Measurements from ENCODE around the gene SMC4. TPM values are rescaled to one million over a fixed set of nuclear protein-coding genes. Genes with fewer than 3 reads are reported as not detected.

Gene SMC4
- total RNA-seq, 1 donor from 2014 or later: 34.1 TPM

DNA sequence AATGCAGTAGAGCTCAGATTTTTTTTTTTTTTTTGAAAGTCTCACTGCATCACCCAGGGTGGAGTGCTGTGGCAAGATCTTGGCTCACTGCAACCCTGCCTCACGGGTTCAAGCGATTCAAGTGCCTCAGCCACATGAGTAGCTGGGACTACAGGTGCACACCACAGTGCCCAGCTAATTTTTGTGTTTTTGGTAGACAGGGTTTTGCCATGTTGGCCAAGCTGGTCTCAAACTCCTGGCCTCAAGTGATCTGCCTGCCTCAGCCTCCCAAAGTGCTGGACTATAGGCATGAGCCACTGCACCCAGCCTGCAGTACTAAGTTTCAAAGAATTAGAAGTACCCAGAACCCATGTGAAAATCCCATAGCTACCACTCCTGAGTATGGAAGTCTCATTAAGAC lies 35.6 kb downstream of the SMC4 start:
- Mint-ChIP-seq H3K4me1 (ENCODE audit: low read depth, unreplicated experiment) (peaks cover 3% of the 10 kb centered on the region), H3K9me3 (ENCODE audit: unreplicated experiment) (no peaks in the 10 kb centered on the region), H3K4me3 (ENCODE audit: unreplicated experiment) (no peak overlapping the region), H3K36me3 (ENCODE audit: low read depth, unreplicated experiment) (peaks cover 8% of the 10 kb centered on the region), H3K27me3 (ENCODE audit: low read depth, unreplicated experiment) (no peaks in the 10 kb centered on the region), H3K27ac (ENCODE audit: unreplicated experiment) (no peak overlapping the region)
- Histone ChIP-seq H4K20me1 (ENCODE audit: insufficient read depth, low read length) (no peaks in the 10 kb centered on the region), H3K36me3 (ENCODE audit: insufficient read depth, low read length) (peaks cover 48% of the 10 kb centered on the region), H3K9me3 (ENCODE audit: insufficient read depth, low read depth, low read length) (no peaks in the 10 kb centered on the region), H3K4me2 (ENCODE audit: low read length) (no peak overlapping the region), H3K9ac (ENCODE audit: low read length) (no peak overlapping the region), H3K27ac (ENCODE audit: low read depth, low read length) (no peak overlapping the region), H2AFZ (ENCODE audit: low read depth, low read length) (no peak overlapping the region), H3K4me1 (ENCODE audit: insufficient read depth, low read length) (no peaks in the 10 kb centered on the region), H3K79me2 (ENCODE audit: insufficient read depth, low read length) (peaks cover 80% of the 10 kb centered on the region), H3K27me3 (ENCODE audit: insufficient read depth, low read length) (no peaks in the 10 kb centered on the region), H3K4me3 (ENCODE audit: insufficient read depth, low read depth, low read length) (no peak overlapping the region)
- no peak for FAIRE-seq
- no peak for TF ChIP-seq CTCF (IDR thresholded peaks at IDR 0.05; ENCODE audit: insufficient read depth, low read depth, low read length)
- TF ChIP-seq EZH2 (IDR thresholded peaks at IDR 0.05; ENCODE audit: insufficient read depth, low read length): no peak
- DNase-seq (ENCODE audit: low read depth): no peak

GRCh38 chr3:160435747-160436146 lies 36.3 kb downstream of the SMC4 start:
- H3K4me1 Mint-ChIP-seq (ENCODE audit: low read depth, unreplicated experiment): peaks cover 3% of the 10 kb centered on the region
- no peak overlapping the region for H2AFZ ChIP-seq (ENCODE audit: low read depth, low read length)
- H3K4me2 ChIP-seq (ENCODE audit: low read length): no peak overlapping the region
- FAIRE-seq: no peak
- no peak overlapping the region for H3K9ac ChIP-seq (ENCODE audit: low read length)
- H3K27ac ChIP-seq (ENCODE audit: low read depth, low read length): no peak overlapping the region
- H3K36me3 Mint-ChIP-seq (ENCODE audit: low read depth, unreplicated experiment): peaks cover 8% of the 10 kb centered on the region
- H3K9me3 ChIP-seq (ENCODE audit: insufficient read depth, low read depth, low read length): no peaks in the 10 kb centered on the region
- no peaks in the 10 kb centered on the region for H3K27me3 Mint-ChIP-seq (ENCODE audit: low read depth, unreplicated experiment)
- no peaks in the 10 kb centered on the region for H3K4me1 ChIP-seq (ENCODE audit: insufficient read depth, low read length)
- no peaks in the 10 kb centered on the region for H3K9me3 Mint-ChIP-seq (ENCODE audit: unreplicated experiment)
- peaks cover 42% of the 10 kb centered on the region for H3K36me3 ChIP-seq (ENCODE audit: insufficient read depth, low read length)
- H3K27ac Mint-ChIP-seq (ENCODE audit: unreplicated experiment): no peak overlapping the region
- H4K20me1 ChIP-seq (ENCODE audit: insufficient read depth, low read length): peaks cover 5% of the 10 kb centered on the region
- H3K79me2 ChIP-seq (ENCODE audit: insufficient read depth, low read length): peaks cover 84% of the 10 kb centered on the region
- TF ChIP-seq EZH2 (IDR thresholded peaks at IDR 0.05; ENCODE audit: insufficient read depth, low read length): no peak
- no peak for DNase-seq (ENCODE audit: low read depth)
- no peak overlapping the region for H3K4me3 ChIP-seq (ENCODE audit: insufficient read depth, low read depth, low read length)
- H3K27me3 ChIP-seq (ENCODE audit: insufficient read depth, low read length): no peaks in the 10 kb centered on the region
- H3K4me3 Mint-ChIP-seq (ENCODE audit: unreplicated experiment): no peak overlapping the region

GRCh38 chr3:160437083-160437455 lies 37.6 kb downstream of the SMC4 start:
- Histone ChIP-seq H3K36me3 (ENCODE audit: insufficient read depth, low read length) (peaks cover 37% of the 10 kb centered on the region), H3K79me2 (ENCODE audit: insufficient read depth, low read length) (peaks cover 97% of the 10 kb centered on the region), H4K20me1 (ENCODE audit: insufficient read depth, low read length) (peaks cover 5% of the 10 kb centered on the region), H3K27ac (ENCODE audit: low read depth, low read length) (no peak overlapping the region), H3K4me3 (ENCODE audit: insufficient read depth, low read depth, low read length) (no peak overlapping the region), H3K4me2 (ENCODE audit: low read length) (no peak overlapping the region), H3K9ac (ENCODE audit: low read length) (no peak overlapping the region), H3K9me3 (ENCODE audit: insufficient read depth, low read depth, low read length) (no peaks in the 10 kb centered on the region), H3K27me3 (ENCODE audit: insufficient read depth, low read length) (no peaks in the 10 kb centered on the region), H2AFZ (ENCODE audit: low read depth, low read length) (no peak overlapping the region), H3K4me1 (ENCODE audit: insufficient read depth, low read length) (no peaks in the 10 kb centered on the region)
- Mint-ChIP-seq H3K36me3 (ENCODE audit: low read depth, unreplicated experiment) (peaks cover 8% of the 10 kb centered on the region), H3K4me3 (ENCODE audit: unreplicated experiment) (no peak overlapping the region), H3K27ac (ENCODE audit: unreplicated experiment) (no peak overlapping the region), H3K4me1 (ENCODE audit: low read depth, unreplicated experiment) (peaks cover 3% of the 10 kb centered on the region), H3K9me3 (ENCODE audit: unreplicated experiment) (no peaks in the 10 kb centered on the region), H3K27me3 (ENCODE audit: low read depth, unreplicated experiment) (no peaks in the 10 kb centered on the region)
- FAIRE-seq: no peak
- no peak for DNase-seq (ENCODE audit: low read depth)
- no peak for TF ChIP-seq EZH2 (IDR thresholded peaks at IDR 0.05; ENCODE audit: insufficient read depth, low read length)
- TF ChIP-seq CTCF (IDR thresholded peaks at IDR 0.05; ENCODE audit: insufficient read depth, low read depth, low read length): no peak
